HG02981 (cell line): ENCODE data around the gene UCN3.

Experiments used
- ATAC-seq: cut with Tn5 transposase; IDR thresholded peaks from one replicate; pipeline ENCODE4 v1.9.1; 2021; ENCODE audit warnings: mild to moderate bottlenecking, moderate library complexity; ENCODE audit not compliant: unreplicated experiment

UCN3 gene, protein sequence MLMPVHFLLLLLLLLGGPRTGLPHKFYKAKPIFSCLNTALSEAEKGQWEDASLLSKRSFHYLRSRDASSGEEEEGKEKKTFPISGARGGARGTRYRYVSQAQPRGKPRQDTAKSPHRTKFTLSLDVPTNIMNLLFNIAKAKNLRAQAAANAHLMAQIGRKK

DNA sequence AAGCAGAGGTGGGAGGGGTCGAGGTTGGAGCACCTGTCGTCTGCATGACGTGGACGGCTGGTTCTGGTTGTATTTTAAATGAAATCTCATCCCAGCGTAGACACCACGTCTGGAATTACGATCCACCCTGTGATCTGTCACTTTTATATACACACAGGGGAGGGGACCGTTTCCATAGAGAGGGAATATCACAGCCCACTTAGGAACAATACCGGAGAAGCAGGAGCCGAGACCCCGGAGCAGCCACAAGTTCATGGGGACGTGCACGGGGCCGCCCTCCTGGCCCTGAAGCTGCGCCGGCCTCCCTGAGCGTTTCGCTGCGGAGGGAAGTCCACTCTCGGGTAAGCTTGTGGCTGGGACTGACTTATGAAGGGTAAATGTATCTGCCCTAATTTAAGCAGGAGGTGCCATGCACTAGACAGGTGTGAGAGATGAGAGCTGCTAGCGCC is at the start of gene UCN3:
Gene UCN3 (plus strand): TSS at position 77 of the 449 bp plus-strand sequence. CDS start 8,755 bp downstream, outside the sequence.
- no peak for ATAC-seq

DNA sequence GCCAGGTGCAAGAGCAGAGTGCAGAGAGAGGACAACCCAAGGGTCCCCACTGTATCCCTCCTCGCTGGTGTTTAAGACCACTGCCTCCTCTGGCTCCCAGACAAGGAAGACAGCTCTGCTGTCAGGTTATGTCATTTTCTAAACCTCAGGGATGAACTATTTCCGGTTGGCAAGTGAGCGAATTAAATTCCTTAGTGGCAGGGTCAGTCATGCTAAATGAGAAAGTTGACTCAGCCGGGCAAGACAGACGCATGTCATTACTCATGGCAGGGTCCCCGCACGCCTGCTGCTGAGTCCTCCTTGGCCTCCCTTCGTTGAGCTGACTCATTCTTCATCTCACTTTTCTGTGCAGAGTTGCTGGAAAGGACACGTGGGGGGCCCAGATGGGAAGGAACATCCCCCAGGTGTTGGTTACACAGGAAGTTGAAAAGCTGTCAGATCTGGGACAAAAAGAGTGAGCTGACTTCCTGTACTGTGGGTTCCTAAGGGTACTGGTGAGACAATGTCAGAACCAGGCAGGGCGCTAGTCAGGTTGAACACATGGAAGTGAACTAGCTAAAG is 47.1 kb upstream of the UCN3 start:
- peak; percentile 60 for ATAC-seq

DNA sequence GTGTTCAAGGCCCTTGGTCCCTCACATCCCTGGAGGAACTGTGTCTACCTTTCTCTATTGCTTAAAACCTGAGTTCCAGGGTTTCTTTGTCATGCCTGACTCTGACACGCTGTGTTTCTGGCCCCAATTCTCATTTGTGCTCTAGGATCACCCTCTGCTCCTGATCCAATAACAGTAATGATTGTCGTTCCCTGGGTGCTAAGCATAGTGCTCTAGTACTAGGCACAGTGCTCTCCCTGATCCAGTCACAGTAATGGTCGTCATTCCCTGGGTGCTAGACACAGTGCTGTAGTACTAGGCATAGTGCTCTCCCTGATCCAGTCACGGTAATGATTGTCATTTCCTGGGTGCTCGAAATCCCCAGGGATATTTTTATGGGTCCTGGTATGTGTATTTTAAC is 46.6 kb upstream of the UCN3 start:
- ATAC-seq, result no peak

DNA sequence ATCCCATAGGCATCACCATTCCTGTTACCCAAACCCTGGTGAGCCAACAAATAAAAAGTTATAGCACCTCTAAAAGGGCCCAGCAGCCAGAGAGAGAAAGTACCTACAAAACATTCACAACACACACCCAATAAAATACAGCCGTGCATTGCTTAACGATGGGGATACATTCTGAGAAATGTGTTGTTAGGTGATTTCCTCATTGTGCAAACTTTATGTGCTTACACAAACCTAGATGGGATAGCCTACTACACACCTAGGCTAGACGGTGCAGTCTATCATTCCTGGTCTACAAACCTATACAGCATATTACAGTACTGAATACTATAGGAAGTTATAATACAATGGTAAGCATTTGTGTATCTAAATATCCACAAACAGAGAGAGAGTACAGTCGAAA is 44.9 kb upstream of the UCN3 start:
- no peak for ATAC-seq

DNA sequence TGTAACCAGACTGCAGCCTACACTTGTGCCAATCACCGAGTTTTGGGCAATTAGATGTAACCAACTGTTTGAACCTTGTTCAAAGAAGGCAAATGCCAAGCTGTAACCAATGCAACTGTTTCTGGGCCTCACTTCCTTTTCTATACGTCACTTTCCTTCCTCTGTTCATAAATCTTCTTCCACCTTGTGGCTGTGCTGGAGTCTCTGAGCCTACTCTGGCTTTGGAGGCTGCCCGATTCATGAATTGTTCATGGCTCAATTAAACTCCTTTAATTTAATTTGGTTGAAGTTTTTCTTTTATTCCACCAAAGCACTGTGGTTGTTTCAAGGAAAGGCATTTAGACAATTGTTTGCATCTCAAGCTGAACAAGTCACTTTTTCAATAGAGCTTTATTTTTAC is 43.5 kb upstream of the UCN3 start:
- no peak for ATAC-seq

DNA sequence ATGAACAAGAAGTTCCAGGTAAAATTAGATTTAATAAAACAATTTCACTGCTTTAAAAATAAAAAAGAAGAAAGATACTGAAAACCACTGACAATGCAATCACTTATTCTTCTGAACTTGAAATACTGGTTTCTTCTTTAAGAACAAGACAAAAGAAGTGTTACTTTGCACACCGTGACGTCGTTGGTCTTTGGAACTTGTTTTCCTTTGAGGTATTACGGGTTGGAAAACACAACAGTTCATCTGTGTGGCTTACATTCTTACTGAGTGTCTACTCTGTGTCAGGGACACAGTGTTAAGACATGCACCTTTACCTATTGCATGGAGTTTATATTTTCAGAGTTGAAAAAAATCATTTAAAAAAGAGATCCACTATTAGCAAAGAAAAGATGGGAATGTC is 41.3 kb upstream of the UCN3 start:
- ATAC-seq, result no peak

DNA sequence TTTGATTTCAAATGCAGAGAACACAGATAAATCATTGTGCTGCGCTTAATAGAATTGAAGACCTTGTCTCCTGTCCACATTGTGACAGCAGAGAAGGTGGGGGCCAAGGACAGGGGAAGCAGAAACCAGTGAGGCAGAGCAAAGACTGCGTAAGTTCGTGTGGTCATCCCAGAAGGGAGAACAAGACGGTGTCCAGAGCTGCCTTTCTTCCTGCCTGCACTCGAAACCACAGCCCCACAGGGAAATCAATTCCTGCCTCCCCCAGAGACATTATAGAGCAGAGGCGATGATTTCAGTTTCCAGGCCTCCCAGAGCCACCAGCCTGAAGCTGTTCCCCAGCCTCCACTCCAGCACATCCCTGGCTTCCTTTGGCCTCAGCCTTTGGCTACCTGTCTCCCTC is 39.7 kb upstream of the UCN3 start:
- no peak for ATAC-seq

DNA sequence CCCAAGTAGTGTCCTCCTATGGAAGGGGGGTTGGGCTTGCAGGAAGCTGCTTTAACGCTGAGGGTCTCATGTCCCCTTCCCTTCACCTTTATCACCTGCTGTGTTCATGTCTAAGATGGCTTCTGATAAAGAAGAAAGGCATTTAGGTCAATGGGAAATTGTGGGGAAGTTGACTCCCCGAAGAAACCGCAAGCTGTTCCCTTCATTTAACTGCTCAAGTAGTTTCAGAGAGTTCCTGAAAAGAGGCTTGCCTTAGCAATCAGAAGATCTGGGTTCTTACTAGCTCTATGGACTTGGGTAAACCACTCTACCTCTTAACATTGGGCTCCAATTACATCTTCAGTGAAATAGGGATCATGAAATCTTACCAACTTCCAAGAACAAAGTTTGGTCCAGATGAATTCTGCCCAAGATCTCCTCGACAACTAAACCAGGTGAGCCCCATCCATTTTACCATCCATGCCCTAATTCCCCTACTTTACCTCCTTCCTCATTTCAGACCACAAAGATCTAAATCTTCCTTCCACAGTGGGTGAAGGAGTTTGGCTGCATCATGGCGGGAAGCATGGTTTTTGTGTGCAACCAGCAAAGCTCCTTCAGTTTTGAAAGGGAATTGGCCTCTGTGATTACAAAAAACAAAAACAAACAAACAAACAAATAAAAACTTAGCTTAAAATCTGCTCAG is 30.4 kb upstream of the UCN3 start:
- ATAC-seq, result no peak

DNA sequence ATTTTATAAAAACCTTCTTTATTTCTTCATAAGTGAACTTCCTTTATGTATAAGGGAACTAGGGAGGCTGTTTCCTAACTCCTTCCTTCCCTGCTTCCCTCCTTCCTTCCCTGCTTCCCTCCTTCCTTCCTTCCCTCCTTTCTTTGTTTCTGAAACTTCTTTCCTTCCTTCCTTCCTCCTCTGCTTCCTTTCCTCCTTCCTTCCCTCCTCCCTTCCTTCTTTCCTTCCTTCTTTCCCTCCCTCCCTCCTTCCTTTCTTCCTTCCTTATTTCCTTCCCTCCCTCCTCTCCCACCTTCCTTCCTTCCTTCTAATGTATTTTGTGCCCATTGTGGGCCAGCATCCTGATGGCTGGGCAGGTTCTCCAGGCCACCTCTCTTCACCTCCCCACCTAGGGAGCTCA is 26.8 kb upstream of the UCN3 start:
- no peak for ATAC-seq

DNA sequence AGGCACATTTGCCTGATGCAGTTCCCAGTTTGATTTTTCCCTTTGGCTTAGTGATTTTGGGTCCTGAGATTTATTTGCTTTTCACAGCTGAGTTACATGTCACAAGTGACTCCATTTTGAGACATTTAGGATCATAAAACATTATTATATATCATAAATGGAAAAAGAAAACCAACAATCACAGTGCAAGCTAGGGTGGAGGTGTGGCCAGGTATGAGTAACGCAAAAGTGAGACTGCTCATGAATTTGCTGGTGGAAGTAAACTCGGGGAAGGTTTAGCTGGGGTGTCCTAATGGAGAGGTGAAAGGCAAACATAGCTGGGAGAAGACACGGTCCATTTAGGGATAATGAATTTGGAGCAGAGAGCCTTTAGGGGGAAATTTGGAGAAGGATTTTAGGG is 21.7 kb upstream of the UCN3 start:
- no peak for ATAC-seq

DNA sequence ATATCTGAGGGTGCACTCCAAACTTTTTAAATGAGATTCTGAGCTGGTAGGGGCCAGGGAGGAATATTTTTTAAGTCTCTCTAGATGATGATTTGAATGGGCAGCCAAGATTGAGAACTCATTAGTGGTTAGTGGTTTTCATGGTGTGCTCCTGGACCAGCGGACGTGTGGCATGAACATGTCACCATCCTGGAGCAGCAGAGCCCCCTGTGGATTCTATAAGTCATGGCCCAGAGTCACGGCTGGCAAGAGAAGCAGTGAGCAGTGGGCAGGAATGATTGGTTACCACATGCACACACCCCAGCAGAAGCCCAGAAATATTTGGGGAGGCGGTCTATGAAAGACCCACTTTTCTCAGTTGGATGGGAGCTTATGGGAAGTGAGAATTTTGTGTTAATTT is 21.2 kb upstream of the UCN3 start:
- ATAC-seq, result no peak

DNA sequence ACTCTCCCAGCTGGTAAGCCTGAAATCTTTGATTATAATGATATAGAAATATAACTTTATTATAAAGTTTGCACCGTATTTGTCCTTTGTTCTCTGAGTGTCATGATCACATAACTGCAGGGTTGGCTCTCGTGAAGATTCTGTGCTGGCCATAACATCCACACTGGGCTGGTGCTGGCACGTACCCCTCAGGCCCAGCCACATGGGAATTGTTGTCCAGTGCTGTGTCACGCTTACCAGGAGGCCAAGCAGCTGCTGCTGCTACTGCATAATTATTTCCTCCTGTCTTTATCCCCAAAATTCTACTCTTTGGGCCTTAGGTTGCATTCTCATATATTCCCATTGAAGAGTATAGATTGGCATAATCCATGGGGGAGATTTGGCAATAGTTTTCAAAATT is 20.8 kb upstream of the UCN3 start:
- no peak for ATAC-seq

DNA sequence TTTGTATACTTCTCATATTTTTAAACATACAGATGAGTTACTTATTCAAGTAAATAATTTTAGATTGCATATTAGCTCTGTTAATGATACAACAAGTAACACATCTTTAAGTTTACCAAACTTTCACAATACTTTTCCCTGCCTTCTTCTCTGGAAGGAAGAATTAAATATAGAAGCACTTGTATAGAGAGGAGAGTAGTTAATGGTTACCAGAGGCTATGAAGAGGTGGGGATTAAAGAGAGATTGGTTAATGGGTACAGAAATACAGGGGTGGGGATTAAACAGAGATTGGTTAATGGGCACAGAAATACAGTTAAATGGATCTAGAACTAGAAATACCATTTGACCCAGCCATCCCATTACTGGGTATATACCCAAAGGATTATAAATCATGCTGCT is 20.0 kb upstream of the UCN3 start:
- no peak for ATAC-seq

DNA sequence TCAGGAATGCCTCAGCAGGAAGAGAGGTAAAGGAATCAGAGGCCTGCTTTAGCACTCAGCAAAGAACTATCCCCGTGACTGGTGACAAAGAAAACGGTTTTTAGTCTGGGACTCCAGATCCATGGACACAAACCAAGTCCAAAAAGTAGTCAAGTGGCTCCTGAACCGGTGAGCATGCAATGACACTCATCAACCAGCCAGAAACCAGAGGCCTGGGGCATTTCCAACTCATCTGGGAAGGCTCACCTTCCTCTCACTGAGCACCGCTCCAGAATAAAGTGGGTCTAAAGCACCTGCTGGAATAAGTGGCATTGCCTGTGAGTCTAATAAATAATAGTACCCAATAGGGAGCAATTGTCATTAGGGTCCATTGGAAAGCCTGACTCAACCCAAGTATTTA is 17.9 kb upstream of the UCN3 start:
- ATAC-seq, result no peak

DNA sequence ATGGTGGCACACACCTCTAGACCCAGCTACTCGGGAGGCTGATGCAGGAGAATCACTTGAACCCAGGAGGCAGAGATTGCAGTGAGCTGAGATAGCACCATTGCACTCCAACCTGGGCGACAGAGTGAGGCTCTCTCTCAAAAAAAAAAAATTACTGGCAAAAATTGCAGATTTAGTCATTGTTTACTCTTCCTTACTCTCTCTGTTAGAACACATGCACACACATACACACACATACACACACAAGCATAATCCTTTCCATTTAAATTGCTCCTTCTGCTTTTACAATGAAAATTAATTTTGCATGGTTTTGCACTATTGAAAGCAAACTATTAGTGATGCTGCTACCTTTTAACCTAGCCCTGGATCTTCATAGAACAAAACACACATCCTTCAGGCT is 15.4 kb upstream of the UCN3 start:
- no peak for ATAC-seq

DNA sequence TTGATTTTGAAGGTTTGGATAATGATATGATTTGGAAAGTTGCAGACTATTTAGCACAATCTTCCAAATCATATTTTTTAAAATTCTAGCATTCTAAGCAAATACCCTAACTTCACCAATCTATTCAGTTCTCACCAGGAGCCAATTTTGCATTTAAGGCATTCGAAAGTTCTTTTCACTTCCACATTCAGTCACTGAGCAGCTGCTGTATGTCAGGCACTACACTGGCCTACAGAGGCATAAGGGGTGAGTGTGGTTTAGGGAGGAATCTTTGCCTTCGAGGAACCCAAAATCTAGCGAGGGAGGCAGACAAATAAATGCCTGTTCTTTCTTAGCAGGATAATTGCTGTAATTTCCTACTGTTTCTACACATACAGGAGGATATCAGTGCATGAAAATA is 10.7 kb upstream of the UCN3 start:
- ATAC-seq, result peak; percentile 61

DNA sequence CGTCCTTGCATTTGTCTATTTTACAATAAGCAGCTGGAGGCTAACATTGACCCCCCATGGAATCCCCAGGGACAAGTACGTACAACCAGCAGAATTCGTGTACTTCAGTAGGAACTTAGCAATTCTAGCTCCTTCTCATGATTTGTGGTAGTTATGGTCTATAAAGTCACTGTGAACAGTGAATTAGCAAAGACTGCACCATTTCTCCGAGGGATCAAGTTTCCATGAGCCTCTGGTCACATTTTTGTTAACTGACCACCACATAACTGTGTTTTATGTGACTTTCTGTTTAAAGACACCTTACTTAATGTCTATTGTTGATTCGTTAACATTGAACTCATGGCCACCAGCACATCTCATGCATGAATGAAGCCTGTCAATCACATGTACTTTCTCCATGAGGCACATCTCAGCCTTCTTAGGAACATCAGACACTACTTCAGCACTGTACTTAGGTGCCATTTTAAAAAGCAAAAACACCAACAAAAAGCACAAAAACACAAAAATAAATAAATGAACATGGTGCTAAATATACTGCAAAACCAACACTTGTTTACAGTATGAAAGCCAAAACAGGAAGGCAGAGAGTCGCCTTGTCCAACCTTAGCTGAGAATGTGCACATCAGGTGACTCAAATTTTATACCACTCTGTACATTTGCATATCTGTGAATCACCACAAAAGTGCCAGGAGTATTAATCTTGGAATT is 9.0 kb upstream of the UCN3 start:
- no peak for ATAC-seq

DNA sequence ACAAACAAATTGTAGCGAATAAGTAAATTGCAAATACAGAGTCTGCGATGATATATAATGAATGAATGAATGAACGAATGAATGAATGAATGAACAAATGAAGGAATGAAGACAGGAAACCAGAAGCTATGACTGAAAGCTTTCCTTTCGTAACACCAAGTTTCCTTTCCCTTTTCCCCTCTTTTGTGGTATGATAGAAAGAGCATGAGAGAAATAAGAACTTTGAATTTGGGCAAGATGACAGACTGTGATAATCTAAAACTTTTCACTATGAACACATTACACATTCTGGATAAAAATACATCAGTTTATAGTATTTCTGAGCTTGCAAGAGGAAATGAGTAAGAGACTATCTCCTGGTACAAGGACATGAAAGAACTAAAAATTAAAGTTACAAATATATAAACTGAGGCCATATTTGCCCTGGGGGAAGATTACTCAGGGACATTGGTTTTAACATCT is 8.4 kb upstream of the UCN3 start:
- ATAC-seq, result no peak

DNA sequence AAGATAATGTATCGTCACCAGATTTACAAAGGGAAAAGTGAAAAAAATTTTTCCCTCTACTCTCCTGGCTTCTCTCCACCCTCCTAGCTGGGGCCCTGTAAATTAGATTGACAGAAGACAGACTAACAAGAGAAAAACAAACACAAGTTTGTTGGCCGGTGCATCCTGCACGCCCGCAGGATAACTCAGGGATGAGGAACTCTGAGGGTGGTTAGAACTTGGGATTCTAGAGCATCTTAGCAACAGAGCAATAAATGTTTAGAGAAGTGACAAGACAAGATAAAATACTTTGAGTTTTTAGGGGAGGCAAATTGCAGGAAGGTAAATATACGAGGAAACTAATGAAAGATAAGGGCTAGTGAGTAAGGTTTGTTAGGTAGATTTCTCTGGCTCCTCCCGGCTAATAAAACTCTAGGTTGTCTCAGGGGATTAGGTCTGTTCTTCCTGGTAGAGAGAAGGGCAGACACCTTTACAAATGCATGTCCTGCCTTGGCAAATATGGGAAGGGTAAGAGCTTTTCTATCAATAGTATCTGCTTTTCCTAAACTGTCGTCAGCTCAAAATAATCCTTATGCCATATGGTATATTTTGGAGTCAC is 4.3 kb upstream of the UCN3 start:
- no peak for ATAC-seq

DNA sequence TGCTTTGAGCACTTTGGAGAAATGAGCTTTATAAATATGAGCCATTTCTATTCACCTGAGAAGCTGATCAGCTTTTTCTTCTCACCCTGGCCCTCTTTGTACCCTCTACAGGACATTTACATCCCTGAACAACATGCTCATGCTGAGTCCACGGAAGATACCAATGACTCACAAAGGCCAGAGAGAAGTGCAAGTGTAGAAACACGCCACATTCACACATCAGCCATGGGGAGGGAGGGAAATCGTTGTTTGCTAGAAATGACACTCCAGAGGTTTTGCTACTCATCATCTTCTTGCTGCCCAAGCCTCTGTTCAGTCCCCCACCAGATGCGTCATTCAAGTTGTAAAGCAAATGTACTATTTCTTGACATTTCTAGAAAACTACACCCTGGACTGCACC is 2.8 kb upstream of the UCN3 start:
- no peak for ATAC-seq

DNA sequence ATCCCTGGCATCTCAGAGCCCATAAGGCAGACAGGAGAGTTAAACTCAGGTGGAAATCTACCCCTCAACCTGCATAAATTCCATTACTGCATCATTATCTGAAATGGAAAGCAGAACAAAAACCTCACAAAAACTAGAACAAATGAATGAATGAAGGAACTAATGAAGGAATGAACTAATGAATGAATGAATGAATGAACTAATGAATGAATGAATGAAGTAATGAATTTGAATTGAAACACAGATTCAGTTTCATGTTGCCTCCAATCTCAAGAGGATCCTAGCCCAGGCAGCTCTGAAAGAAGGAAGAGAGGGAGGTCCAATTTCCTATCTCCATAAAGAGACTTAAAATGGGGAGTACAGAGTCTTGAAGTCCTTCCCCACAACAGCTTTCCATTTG is 1.9 kb upstream of the UCN3 start:
- no peak for ATAC-seq

DNA sequence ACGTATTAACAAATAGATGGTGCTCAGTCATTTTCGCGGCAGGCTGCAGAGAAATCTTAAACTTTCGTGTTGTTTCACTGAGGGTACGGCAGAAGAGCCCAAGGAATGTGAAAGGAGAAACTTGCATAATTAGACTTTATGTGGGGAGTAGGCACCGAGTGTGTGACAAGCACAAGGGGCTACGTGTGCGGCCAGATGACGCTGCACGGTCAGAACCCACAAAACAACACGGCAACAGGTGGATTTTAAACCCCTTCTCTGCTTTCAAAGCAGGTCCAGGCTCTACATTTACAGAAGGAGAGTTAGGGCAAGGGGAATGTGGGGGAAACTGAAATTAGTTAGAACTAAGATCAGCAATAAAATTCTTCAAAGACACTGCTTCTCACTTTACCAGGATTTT is 392 bp upstream of the UCN3 start:
- no peak for ATAC-seq
